GM19463 (cell line): ENCODE results near the gene TNIP2.

Experiments used
- ATAC-seq: cut with Tn5 transposase; IDR thresholded peaks from one replicate; pipeline ENCODE4 v1.9.1; 2021; ENCODE audit warnings: mild to moderate bottlenecking, moderate library complexity; ENCODE audit not compliant: unreplicated experiment

TNIP2 gene

GRCh38 chr4:2725380-2725779 lies 30.8 kb downstream of the TNIP2 start:
- no peak for ATAC-seq

DNA sequence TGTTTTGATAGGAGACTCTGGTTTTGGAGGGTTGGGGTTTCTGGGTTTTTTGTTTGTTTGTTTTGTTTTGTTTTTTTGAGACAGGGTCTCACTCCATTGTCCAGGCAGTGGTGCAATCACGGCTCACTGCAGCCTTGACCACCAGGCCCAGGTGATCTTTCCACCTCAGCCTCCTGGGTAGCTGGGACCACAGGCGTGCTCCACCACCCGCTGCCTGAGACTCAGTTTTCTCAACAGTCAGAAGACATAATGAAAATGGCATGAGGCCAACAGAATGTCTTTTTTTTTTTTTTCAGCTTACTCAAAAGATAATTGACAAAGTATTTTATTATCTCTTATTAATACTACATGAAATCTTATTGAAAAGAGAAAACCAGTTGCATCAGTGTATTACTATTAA lies 32.4 kb downstream of the TNIP2 start:
- no peak for ATAC-seq

DNA sequence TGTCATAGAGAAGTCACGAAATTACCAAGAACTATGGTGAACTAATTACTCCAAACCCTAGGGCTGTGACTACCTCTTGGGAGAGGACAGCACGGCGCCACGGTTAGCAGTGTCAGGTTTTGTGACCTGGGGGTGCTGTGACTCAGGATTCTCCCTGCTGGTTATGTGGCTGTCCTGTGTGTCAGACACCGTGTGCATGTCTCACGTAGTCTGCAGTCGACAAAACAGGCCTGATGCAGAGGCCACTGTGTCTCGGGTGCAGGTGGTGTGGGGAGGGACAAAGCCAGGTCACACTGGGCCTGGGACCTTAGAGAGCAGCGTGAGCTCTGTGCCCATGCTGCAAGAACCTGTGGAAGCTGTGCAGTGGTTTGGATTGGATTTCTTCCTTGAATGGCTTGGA lies 34.1 kb downstream of the TNIP2 start:
- no peak for ATAC-seq

DNA sequence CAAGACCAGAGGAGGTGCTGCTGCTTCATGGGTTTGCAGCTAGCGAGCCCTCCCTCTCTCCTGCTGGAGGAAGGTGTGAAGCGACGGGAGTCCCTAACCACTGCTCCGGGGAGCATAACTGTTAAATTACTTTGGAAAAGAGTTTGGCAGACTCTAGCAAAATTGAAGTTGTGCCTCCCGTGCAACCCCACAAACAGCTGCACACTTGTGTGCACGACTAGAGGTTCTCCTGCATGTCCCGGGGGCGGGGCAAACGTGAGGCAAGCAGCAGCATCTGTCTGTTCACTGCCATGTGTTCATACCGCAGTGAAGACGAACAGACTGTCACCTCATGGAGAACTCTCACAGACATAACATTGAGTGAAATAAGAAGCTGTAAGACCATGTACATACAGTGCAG lies 34.5 kb downstream of the TNIP2 start:
- no peak for ATAC-seq

DNA sequence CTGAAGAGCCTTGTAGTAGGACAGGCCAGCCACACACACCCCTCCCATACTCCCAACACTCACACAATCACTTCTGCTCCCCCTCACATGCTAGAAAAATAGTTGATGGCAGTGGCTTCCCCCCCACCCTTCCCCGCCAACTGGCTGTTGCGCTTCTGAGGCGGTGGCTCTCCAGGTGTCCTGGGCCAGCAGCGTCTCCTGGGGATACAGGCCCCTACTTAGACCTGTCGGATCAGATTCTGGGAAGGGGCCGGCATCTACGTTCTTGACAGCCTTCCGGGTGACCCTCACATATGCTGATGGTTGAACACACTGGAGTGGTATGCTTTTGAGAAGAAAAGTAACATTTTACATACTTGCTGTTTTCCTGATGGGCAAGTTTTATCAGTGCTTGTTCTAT lies 39.9 kb downstream of the TNIP2 start:
- ATAC-seq: no peak

DNA sequence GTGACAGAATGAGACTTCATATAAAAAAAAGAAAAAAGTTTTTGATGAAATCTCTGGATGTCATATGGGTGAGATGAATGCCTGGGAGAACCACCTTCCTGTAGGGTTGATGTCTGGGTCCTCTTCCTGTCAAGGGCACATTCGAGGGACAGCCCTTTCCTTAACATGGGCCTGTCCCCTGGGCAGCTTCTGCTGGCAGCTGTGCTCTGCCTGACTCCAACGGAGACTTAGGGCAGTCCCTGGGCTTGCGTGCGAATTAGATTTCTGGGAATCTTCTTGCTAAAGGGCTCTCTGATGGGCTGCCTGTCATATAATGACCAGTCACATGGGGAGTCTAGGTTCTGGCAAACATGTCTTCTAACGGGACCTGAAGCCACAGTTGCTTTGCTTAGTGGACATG lies 40.7 kb downstream of the TNIP2 start:
- no peak for ATAC-seq

- no peak for ATAC-seq
Measured at GRCh38 chr4:2714918-2715317, 41.2 kb downstream of the TNIP2 start.

- no peak for ATAC-seq
Measured at GRCh38 chr4:2714061-2714770, 41.9 kb downstream of the TNIP2 start.

GRCh38 chr4:2713337-2713736 lies 42.8 kb downstream of the TNIP2 start:
- ATAC-seq: no peak

GRCh38 chr4:2712261-2712842 lies 43.8 kb downstream of the TNIP2 start:
- ATAC-seq: no peak

GRCh38 chr4:2702770-2703169 lies 53.4 kb downstream of the TNIP2 start:
- ATAC-seq: no peak

GRCh38 chr4:2702361-2702760 lies 53.8 kb downstream of the TNIP2 start:
- no peak for ATAC-seq

- no peak for ATAC-seq
Measured at GRCh38 chr4:2700031-2700430, 56.1 kb downstream of the TNIP2 start.

GRCh38 chr4:2699534-2699933 lies 56.6 kb downstream of the TNIP2 start:
- ATAC-seq: no peak

DNA sequence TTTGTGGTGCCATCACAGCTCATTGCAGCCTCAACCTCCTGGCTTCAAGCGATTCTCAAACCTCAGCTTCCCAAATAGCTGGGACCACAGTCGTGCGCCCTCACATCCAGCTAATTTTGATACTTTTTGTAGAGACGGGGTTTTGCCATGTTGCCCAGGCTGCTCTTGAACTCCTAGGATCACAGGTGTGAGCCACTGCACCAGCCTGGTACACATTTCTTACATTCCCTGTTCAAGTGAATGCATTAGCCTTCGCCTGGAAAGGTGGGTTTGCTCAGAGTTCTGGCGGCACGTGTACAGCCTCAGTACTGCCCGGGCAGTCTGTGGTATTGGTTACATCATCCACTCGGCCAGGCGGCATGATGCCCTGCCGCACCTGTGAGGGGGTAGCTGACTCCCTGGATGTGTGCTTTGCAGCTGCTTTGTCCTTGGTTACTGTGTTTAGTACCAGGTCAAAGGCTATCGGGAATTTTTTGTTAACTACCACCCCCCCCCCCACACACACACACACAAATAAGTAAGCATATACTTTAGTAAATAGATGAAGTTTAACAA lies 57.1 kb downstream of the TNIP2 start:
- ATAC-seq: no peak

- ATAC-seq: no peak
Measured at GRCh38 chr4:2698504-2698903, 57.6 kb downstream of the TNIP2 start.

DNA sequence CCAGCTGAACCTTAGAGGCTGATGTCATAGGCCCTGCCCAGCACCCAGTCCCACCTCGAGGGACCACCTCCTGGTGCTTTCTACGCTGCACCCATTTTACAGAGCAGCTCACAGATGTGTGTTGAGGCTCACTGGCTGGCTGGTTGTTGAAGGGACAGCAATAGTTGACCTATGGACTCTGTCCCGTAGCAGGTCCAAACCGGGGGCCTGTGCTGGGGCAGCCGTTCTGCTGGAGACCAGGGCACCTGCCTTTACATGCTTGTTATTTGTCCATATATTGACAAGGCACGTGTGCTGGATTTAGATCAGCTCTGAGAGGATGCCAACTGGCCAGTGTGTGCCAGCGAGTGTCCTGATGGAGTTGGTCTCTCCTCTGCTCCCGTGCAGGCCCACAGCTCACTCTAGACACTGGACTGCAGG lies 58.1 kb downstream of the TNIP2 start:
- no peak for ATAC-seq

- ATAC-seq: peak; percentile 98
Measured at GRCh38 chr4:2696423-2696822, 59.7 kb downstream of the TNIP2 start.

- no peak for ATAC-seq
Measured at GRCh38 chr4:2695346-2696060, 60.6 kb downstream of the TNIP2 start.

- ATAC-seq: no peak
Measured at GRCh38 chr4:2694691-2695090, 61.4 kb downstream of the TNIP2 start.

DNA sequence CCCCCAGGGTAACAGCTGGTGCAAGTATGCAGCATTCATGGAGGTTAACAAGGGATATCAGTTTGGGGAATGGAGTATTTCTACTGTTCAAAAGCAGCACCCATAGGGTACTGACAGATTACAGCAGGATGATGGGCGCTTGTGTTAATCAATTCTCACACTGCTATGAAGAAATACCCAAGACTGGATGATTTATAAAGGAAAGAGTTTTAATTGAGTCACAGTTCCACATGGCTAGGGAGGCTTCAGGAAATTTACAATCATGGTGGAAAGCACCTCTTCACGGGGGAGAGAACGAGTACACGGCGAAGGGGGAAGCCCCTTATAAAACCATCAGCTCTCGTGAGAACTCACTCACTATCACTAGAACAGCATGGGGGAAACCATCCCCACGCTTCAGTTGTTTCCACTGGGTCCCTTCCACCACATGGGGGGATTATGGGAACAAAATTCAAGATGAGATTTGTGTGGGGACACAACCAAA lies 64.1 kb downstream of the TNIP2 start:
- ATAC-seq: no peak
